ENCODE data around the gene CDC42EP5.
A peak's percentile ranks its signal among the peaks of the same experiment; 100 is the strongest.
"Not testable (repeated sequence)": the region's sequence is repeated elsewhere in the genome, so short reads cannot be mapped to it uniquely, and the experiment has no call there.

The CDC42EP5 gene

DNA sequence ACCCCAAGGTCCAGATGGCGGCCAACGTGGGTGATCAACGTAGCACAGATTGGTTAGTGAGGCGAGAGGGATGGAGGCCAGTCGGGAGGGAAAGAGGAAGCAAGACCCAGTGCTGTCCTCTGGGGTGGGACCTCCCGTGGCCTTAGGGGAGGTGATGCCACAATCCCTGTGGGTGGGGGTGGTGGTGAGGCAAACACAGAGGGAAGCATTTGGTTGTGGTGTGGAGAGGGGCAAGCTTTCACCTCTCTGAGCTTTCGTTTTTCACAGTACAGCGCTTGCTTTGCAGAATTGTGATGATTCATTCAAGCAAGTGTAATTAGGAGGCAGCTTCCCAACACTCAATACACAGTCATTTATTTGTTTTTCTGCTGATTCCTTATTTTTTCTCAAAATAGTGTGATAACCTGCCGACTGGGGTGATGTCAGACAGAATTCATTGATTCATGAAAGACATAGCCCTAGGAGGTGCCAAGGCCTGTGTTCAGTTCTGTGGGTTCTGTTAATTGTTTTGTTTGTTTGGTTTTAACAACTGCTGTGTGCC, 21.7 kb downstream of the CDC42EP5 start:
- no peak for FAIRE-seq
- DNase-seq (ENCODE audit: insufficient read length, low spot score): no peak
- TF ChIP-seq POLR2A (IDR thresholded peaks at IDR 0.05; ENCODE audit: low read depth, low read length): no peak
- TF ChIP-seq POU2F2 (IDR thresholded peaks at IDR 0.05; ENCODE audit: low read depth, low read length): no peak
- no peak for TF ChIP-seq TAF1 (IDR thresholded peaks at IDR 0.05; ENCODE audit: low read depth, low read length)
- TF ChIP-seq PAX5 (IDR thresholded peaks at IDR 0.05; ENCODE audit: insufficient read depth, low read length, severe bottlenecking): no peak
- TF ChIP-seq POLR2AphosphoS5 (IDR thresholded peaks at IDR 0.05; ENCODE audit: low read depth, low read length): no peak
- no peak for TF ChIP-seq SPI1 (IDR thresholded peaks at IDR 0.05; ENCODE audit: low read depth, low read length)

GRCh38 chr19:54449701-54450069, 23.4 kb downstream of the CDC42EP5 start:
- FAIRE-seq (no peak), DNase-seq (ENCODE audit: insufficient read length, low spot score) (no peak)

GRCh38 chr19:54448774-54449700, 24.1 kb downstream of the CDC42EP5 start, which contains the start of gene LENG8:
Gene LENG8 (plus strand): TSS chr19:54449199. CDS start chr19:54451345, 2,146 bp downstream.
- TF ChIP-seq PAX5 (IDR thresholded peaks at IDR 0.05; ENCODE audit: insufficient read depth, low read length, severe bottlenecking) (no peak), POLR2AphosphoS5 (IDR thresholded peaks at IDR 0.05; ENCODE audit: low read depth, low read length) (peak; percentile 97), TAF1 (IDR thresholded peaks at IDR 0.05; ENCODE audit: low read depth, low read length) (peak; percentile 80), SPI1 (IDR thresholded peaks at IDR 0.05; ENCODE audit: low read depth, low read length) (peak; percentile 52), POLR2A (IDR thresholded peaks at IDR 0.05; ENCODE audit: low read depth, low read length) (peak; percentile 91), POU2F2 (IDR thresholded peaks at IDR 0.05; ENCODE audit: low read depth, low read length) (peak; percentile 80)
- FAIRE-seq (peak; percentile 100), DNase-seq (ENCODE audit: insufficient read length, low spot score) (peak; percentile 95)

More at GRCh38 chr19:54449701-54450069, 23.4 kb downstream of the CDC42EP5 start:
- TF ChIP-seq POLR2A (IDR thresholded peaks at IDR 0.05; ENCODE audit: low read depth, low read length): no peak
- TF ChIP-seq POLR2AphosphoS5 (IDR thresholded peaks at IDR 0.05; ENCODE audit: low read depth, low read length): no peak
- no peak for TF ChIP-seq SPI1 (IDR thresholded peaks at IDR 0.05; ENCODE audit: low read depth, low read length)
- TF ChIP-seq TAF1 (IDR thresholded peaks at IDR 0.05; ENCODE audit: low read depth, low read length): no peak
- TF ChIP-seq PAX5 (IDR thresholded peaks at IDR 0.05; ENCODE audit: insufficient read depth, low read length, severe bottlenecking): no peak
- no peak for TF ChIP-seq POU2F2 (IDR thresholded peaks at IDR 0.05; ENCODE audit: low read depth, low read length)

- TF ChIP-seq SPI1 (IDR thresholded peaks at IDR 0.05; ENCODE audit: low read depth, low read length) (no peak), TAF1 (IDR thresholded peaks at IDR 0.05; ENCODE audit: low read depth, low read length) (no peak; the same call in 1 of the 2 replicates), POLR2A (IDR thresholded peaks at IDR 0.05; ENCODE audit: low read depth, low read length) (no peak), POLR2AphosphoS5 (IDR thresholded peaks at IDR 0.05; ENCODE audit: low read depth, low read length) (no peak), PAX5 (IDR thresholded peaks at IDR 0.05; ENCODE audit: insufficient read depth, low read length, severe bottlenecking) (no peak), POU2F2 (IDR thresholded peaks at IDR 0.05; ENCODE audit: low read depth, low read length) (no peak)
- FAIRE-seq (no peak), DNase-seq (ENCODE audit: insufficient read length, low spot score) (no peak)
These were observed 24.9 kb downstream of the CDC42EP5 start for GRCh38 chr19:54448040-54448773.

DNA sequence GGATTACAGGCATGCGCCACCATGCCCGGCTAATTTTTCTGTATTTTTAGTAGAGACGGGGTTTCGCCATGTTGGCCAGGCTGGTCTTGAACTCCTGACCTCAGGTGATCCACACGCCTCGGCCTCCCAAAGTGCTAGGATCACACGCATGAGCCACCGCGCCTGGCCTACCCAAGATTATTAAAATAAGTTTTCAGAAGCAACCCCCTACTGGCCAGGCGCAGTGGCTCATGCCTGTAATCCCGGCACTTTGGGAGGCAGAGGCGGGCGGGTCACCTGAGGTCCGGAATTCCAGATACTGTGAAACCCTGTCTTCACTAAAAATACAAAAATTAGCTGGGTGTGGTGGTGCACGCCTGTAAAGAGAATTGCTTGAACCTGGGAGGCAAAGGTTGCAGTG, 26.7 kb downstream of the CDC42EP5 start:
- not testable (repeated sequence) for FAIRE-seq

GRCh38 chr19:54444737-54445136, 28.4 kb downstream of the CDC42EP5 start:
- DNase-seq (ENCODE audit: insufficient read length, low spot score) (no peak), FAIRE-seq (no peak)
- TF ChIP-seq POLR2A (IDR thresholded peaks at IDR 0.05; ENCODE audit: low read depth, low read length): no peak
- no peak for TF ChIP-seq TAF1 (IDR thresholded peaks at IDR 0.05; ENCODE audit: low read depth, low read length)
- no peak for TF ChIP-seq SPI1 (IDR thresholded peaks at IDR 0.05; ENCODE audit: low read depth, low read length)
- TF ChIP-seq PAX5 (IDR thresholded peaks at IDR 0.05; ENCODE audit: insufficient read depth, low read length, severe bottlenecking): no peak
- no peak for TF ChIP-seq POLR2AphosphoS5 (IDR thresholded peaks at IDR 0.05; ENCODE audit: low read depth, low read length)
- TF ChIP-seq POU2F2 (IDR thresholded peaks at IDR 0.05; ENCODE audit: low read depth, low read length): no peak

More for the DNA sequence above, 26.7 kb downstream of the CDC42EP5 start:
- not testable (repeated sequence) for DNase-seq (ENCODE audit: insufficient read length, low spot score)

DNA sequence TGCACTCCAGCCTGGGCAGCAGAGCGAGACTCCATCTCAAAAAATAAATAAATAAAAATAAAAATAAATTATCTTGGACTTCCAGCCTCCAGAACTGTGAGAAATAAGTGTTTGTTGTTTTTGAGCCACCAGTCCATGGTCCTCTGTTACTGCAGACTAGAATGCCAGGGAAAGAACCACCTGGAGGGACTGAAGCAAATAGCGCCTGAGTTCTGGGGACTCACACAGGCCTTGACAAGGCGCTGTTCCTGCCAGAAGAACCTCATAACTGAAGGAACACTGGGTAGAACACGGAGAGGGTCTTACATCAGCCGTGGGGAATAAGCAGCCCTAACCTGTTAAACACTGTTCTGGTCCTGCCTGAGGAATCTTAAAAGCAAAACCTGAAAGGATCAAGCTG, 32.5 kb downstream of the CDC42EP5 start:
- TF ChIP-seq TAF1 (IDR thresholded peaks at IDR 0.05; ENCODE audit: low read depth, low read length): no peak
- no peak for TF ChIP-seq POLR2A (IDR thresholded peaks at IDR 0.05; ENCODE audit: low read depth, low read length)
- no peak for TF ChIP-seq POU2F2 (IDR thresholded peaks at IDR 0.05; ENCODE audit: low read depth, low read length)
- no peak for TF ChIP-seq PAX5 (IDR thresholded peaks at IDR 0.05; ENCODE audit: insufficient read depth, low read length, severe bottlenecking)
- TF ChIP-seq POLR2AphosphoS5 (IDR thresholded peaks at IDR 0.05; ENCODE audit: low read depth, low read length): no peak
- TF ChIP-seq SPI1 (IDR thresholded peaks at IDR 0.05; ENCODE audit: low read depth, low read length): no peak
- no peak for FAIRE-seq
- DNase-seq (ENCODE audit: insufficient read length, low spot score): no peak

DNA sequence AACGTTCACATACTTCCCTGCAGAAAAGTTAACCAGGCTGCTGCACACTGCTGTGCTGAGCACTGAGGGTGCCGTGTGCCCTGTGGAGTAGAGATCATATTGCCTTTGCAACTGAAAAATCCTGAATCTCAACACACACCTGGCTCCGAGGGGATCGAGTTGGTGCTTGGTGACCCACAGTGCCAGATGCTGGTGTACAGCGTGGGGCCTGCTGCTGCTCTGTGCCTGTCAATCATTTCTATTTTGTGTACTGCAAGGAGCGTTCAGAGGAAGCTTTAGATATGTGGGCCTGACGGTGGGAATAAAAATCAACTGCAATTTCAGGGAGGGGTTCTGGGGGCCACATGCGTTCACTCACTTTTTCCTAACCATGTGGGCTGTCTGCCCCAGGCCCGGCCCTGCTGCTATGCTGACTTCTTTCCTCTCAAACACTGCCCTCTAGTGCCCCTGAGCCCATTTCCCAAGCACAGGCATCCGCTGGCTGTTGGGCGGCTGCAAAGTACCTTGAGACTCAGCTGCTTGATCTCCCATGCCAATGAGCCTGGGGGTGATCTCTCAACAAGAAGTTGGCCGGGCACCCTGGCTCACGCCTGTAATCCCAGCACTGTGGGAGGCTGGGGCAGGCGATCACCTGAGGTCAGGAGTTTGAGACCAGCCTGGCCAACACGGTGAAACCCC, 33.8 kb downstream of the CDC42EP5 start:
- DNase-seq (ENCODE audit: insufficient read length, low spot score): no peak
- TF ChIP-seq POLR2AphosphoS5 (IDR thresholded peaks at IDR 0.05; ENCODE audit: low read depth, low read length): no peak
- TF ChIP-seq POU2F2 (IDR thresholded peaks at IDR 0.05; ENCODE audit: low read depth, low read length): no peak
- no peak for TF ChIP-seq PAX5 (IDR thresholded peaks at IDR 0.05; ENCODE audit: insufficient read depth, low read length, severe bottlenecking)
- TF ChIP-seq POLR2A (IDR thresholded peaks at IDR 0.05; ENCODE audit: low read depth, low read length): no peak
- TF ChIP-seq TAF1 (IDR thresholded peaks at IDR 0.05; ENCODE audit: low read depth, low read length): no peak
- no peak for TF ChIP-seq SPI1 (IDR thresholded peaks at IDR 0.05; ENCODE audit: low read depth, low read length)
- no peak for FAIRE-seq

All from GM12891 (cell line).